Stimulated activated CD4-positive, alpha-beta T cell treated with anti-CD3 and anti-CD28 coated beads, Interleukin-2, amount 100 ng/mL, for 4 hours (primary cell): ENCODE results near the gene POLA1.

Source experiments
- DNase-seq: peaks from one replicate; pipeline ENCODE4 v3.0.0-alpha.2; 2020; ENCODE audit warnings: low read depth

POLA1 gene

GRCh38 chrX:24876530-24877287 is 183.0 kb downstream of the POLA1 start:
- DNase-seq: no peak

- DNase-seq: no peak
These were observed 183.6 kb downstream of the POLA1 start for GRCh38 chrX:24877288-24877664.

- DNase-seq: no peak
These were observed 184.3 kb downstream of the POLA1 start for GRCh38 chrX:24877854-24878650.

GRCh38 chrX:24879679-24880078 is 186.0 kb downstream of the POLA1 start:
- DNase-seq: no peak

- no peak for DNase-seq
These were observed 193.2 kb downstream of the POLA1 start for GRCh38 chrX:24886916-24887315.

- no peak for DNase-seq
These were observed 197.0 kb downstream of the POLA1 start for GRCh38 chrX:24890677-24891076.

- DNase-seq: no peak
These were observed 205.7 kb downstream of the POLA1 start for GRCh38 chrX:24899391-24899790.

- DNase-seq: no peak
These were observed 206.5 kb downstream of the POLA1 start for GRCh38 chrX:24900234-24900633.

- DNase-seq: no peak
These were observed 209.1 kb downstream of the POLA1 start for GRCh38 chrX:24902806-24903205.

- DNase-seq: no peak
These were observed 225.0 kb downstream of the POLA1 start for GRCh38 chrX:24918715-24919114.

GRCh38 chrX:24920769-24921168 is 227.1 kb downstream of the POLA1 start:
- DNase-seq: no peak

GRCh38 chrX:24925430-24925829 is 231.7 kb downstream of the POLA1 start:
- DNase-seq: no peak

- no peak for DNase-seq
These were observed 233.7 kb downstream of the POLA1 start for GRCh38 chrX:24927372-24927771.

GRCh38 chrX:24928114-24928513 is 234.4 kb downstream of the POLA1 start:
- no peak for DNase-seq

- no peak for DNase-seq
These were observed 240.6 kb downstream of the POLA1 start for GRCh38 chrX:24934279-24934678.

- DNase-seq: no peak
These were observed 251.3 kb downstream of the POLA1 start for GRCh38 chrX:24945009-24945408.

GRCh38 chrX:24946369-24946768 is 252.7 kb downstream of the POLA1 start:
- DNase-seq: no peak

- no peak for DNase-seq
These were observed 261.0 kb downstream of the POLA1 start for GRCh38 chrX:24954732-24955131.

- DNase-seq: no peak
These were observed 261.7 kb downstream of the POLA1 start for GRCh38 chrX:24955372-24955930.

- DNase-seq: no peak
These were observed 263.1 kb downstream of the POLA1 start for GRCh38 chrX:24956828-24957227.

GRCh38 chrX:24961809-24962208 is 268.1 kb downstream of the POLA1 start:
- DNase-seq: no peak

GRCh38 chrX:24963823-24964222 is 270.1 kb downstream of the POLA1 start:
- no peak for DNase-seq

- DNase-seq: no peak
These were observed 271.7 kb downstream of the POLA1 start for GRCh38 chrX:24965372-24965771.
